Lower lobe of right lung (tissue), 2 donors: ENCODE data around the gene MANF. TPM values are rescaled to one million over a fixed set of nuclear protein-coding genes. Genes with fewer than 3 reads are reported as not detected.

Experiments used
- ATAC-seq, 2 donors: fragments of 200-7000 bp; cut with Tn5 transposase; one replicate each; pipeline ENCODE4 v1.9.1; 2020 to 2022; ENCODE audit warnings: mild to moderate bottlenecking in 2 of 2, moderate library complexity in 2 of 2
- DNase-seq: peaks from one replicate; pipeline ENCODE4 v3.0.0-alpha.2; 2020
- H3K27ac ChIP-seq: fragments of 200-600 bp; one replicate; pipeline ENCODE4 v1.8.0; 2022
- H3K27me3 ChIP-seq: fragments of 200-600 bp; one replicate; pipeline ENCODE4 v1.8.0; 2022; ENCODE audit warnings: low read depth
- H3K36me3 ChIP-seq: fragments of 200-600 bp; one replicate; pipeline ENCODE4 v1.8.0; 2022; ENCODE audit warnings: mild to moderate bottlenecking
- H3K4me1 ChIP-seq: fragments of 200-600 bp; one replicate; pipeline ENCODE4 v1.8.0; 2022
- H3K4me3 ChIP-seq: fragments of 200-600 bp; one replicate; pipeline ENCODE4 v1.8.0; 2022; ENCODE audit warnings: mild to moderate bottlenecking
- H3K9me3 ChIP-seq: fragments of 200-600 bp; one replicate; pipeline ENCODE4 v1.8.0; 2022
- intact Hi-C: fragments of 100-400 bp; cut with DNase I; formaldehyde crosslinking; loops from one replicate; pipeline ENCODE4 v1.11.0; 2022
- total RNA-seq: library from RNA; stranded (reverse); fragmentation: NEBNext Ultra II Directional; extraction: Animal tissue kit (Norgen Biotek cat#: 25700); gene quantifications from one replicate; pipeline ENCODE4 v1.2.1, GENCODE V29; 2021
- TF ChIP-seq, protein P1 (sequence below): fragments of 200-600 bp; IDR thresholded peaks from one replicate; pipeline ENCODE4 v1.8.0; 2022; ENCODE audit warnings: antibody characterized with exemption, mild to moderate bottlenecking
- donor health status: DM: no; HTN: yes; CAD: no; lungs with severe emphysema.

MANF gene
- total RNA-seq, 1 donor from 2014 or later: 59.8 TPM

GRCh38 chr3:51426921-51427320 is 41.8 kb downstream of the MANF start:
- intact Hi-C loops: no loop called here
- Histone ChIP-seq H3K27me3 (no peaks in the 10 kb centered on the region), H3K4me3 (no peak overlapping the region), H3K9me3 (no peaks in the 10 kb centered on the region), H3K36me3 (peaks cover 87% of the 10 kb centered on the region), H3K4me1 (no peaks in the 10 kb centered on the region), H3K27ac (no peak overlapping the region)
- TF ChIP-seq, protein P1, sequence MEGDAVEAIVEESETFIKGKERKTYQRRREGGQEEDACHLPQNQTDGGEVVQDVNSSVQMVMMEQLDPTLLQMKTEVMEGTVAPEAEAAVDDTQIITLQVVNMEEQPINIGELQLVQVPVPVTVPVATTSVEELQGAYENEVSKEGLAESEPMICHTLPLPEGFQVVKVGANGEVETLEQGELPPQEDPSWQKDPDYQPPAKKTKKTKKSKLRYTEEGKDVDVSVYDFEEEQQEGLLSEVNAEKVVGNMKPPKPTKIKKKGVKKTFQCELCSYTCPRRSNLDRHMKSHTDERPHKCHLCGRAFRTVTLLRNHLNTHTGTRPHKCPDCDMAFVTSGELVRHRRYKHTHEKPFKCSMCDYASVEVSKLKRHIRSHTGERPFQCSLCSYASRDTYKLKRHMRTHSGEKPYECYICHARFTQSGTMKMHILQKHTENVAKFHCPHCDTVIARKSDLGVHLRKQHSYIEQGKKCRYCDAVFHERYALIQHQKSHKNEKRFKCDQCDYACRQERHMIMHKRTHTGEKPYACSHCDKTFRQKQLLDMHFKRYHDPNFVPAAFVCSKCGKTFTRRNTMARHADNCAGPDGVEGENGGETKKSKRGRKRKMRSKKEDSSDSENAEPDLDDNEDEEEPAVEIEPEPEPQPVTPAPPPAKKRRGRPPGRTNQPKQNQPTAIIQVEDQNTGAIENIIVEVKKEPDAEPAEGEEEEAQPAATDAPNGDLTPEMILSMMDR: no peak
- DNase-seq (no peak), ATAC-seq (no peak)

- H3K27ac ChIP-seq: no peak overlapping the region
- H3K4me3 ChIP-seq: no peak overlapping the region
- TF ChIP-seq, protein P1: no peak
- DNase-seq (no peak), ATAC-seq (peak; percentile 41 to 48)
- no peaks in the 10 kb centered on the region for H3K9me3 ChIP-seq
- intact Hi-C loops: no loop called here
- H3K36me3 ChIP-seq: peaks cover 89% of the 10 kb centered on the region
- no peaks in the 10 kb centered on the region for H3K4me1 ChIP-seq
- H3K27me3 ChIP-seq: no peaks in the 10 kb centered on the region
These were observed 44.0 kb downstream of the MANF start for GRCh38 chr3:51429138-51429537.

DNA sequence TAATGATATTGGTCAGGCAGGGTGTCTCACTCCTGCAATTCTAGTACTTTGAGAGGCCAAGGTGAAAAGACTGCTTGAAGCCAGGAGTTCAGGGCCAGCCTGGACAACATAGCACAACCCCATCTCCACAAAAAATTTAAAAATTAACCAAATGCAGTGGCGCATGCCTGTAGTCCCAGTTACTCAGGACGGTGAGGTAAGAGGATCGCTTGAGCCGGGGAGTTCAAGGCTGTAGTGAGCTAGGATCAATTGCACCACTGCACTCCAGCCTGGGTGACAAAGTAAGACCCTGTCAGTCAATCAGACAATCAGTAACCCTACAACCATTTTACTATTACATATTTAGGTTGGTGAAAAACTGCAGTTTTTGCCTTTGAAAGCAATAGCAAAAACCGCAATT is 49.0 kb downstream of the MANF start:
- H3K27ac ChIP-seq: no peak overlapping the region
- TF ChIP-seq, protein P1: no peak
- H3K9me3 ChIP-seq: no peaks in the 10 kb centered on the region
- DNase-seq (no peak), ATAC-seq (no peak)
- intact Hi-C loops: no loop called here
- no peaks in the 10 kb centered on the region for H3K4me1 ChIP-seq
- H3K4me3 ChIP-seq: no peak overlapping the region
- H3K27me3 ChIP-seq: no peaks in the 10 kb centered on the region
- H3K36me3 ChIP-seq: peaks cover 78% of the 10 kb centered on the region

DNA sequence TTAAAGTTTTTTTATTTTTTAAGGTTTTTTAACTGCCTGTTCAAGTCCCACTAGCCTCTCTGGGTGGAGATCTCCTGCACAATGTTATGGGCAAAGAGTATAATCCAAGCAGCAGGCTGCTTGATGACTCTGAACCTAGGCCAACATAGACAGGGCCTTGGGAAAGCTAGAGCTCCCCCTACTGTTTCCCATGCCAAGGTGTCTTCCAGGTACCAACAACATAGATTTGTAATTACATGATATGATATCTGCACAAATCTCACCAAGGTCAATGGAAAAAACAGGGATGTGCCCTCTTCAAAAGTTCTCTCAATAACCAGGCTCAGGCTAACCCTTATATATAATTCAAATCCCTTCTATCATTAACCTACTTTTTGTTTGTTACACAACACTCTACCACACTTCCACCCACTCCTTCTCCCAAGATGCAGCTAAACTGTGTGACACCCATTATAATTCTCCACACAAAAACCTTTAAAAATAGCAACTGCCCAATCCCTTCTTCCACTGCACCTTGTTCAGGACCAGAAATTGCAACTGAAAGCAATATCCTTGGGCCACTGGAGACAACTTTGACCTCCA is 49.7 kb downstream of the MANF start:
- H3K9me3 ChIP-seq: no peaks in the 10 kb centered on the region
- intact Hi-C loops: no loop called here
- H3K27ac ChIP-seq: no peak overlapping the region
- H3K4me1 ChIP-seq: no peaks in the 10 kb centered on the region
- ATAC-seq (peak; percentile 91 to 92), DNase-seq (no peak)
- TF ChIP-seq, protein P1: peak; percentile 71
- H3K4me3 ChIP-seq: no peak overlapping the region
- no peaks in the 10 kb centered on the region for H3K27me3 ChIP-seq
- peaks cover 78% of the 10 kb centered on the region for H3K36me3 ChIP-seq

DNA sequence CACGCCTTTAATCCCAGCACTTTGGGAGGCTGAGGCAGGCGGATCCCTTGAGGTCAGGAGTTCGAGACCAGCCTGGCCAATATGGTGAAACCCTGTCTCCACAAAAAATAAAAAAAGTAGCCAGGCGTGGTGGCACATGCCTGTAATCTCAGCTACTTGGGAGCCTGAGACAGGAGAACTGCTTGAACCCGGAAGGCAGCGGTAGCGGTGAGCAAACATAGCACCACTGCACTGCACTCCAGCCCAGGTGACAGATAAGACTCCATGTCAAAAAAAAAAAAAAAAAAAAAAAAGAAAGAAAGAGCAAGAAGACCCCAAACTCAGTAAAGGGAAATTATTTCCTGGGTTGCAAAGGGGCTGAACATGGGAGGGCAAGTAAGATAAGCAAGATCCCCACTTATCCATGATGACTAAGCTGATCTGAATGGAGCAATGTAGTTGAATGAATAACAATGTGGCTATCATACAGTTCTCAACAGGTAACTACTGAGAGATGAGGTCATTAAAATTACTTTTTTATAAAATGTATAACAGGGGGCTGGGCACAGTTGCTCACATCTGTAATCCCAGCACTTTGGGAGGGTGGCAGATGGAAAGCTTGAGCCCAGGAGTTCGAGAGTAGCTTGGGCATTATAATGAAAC is 52.0 kb downstream of the MANF start:
- no peak for DNase-seq
- Histone ChIP-seq H3K27me3 (no peaks in the 10 kb centered on the region), H3K36me3 (peaks cover 78% of the 10 kb centered on the region), H3K4me1 (no peaks in the 10 kb centered on the region), H3K27ac (no peak overlapping the region), H3K9me3 (no peaks in the 10 kb centered on the region), H3K4me3 (no peak overlapping the region)
- ATAC-seq: peak in 1 of 2 donors; percentile 56
- intact Hi-C loops: no loop called here
- TF ChIP-seq, protein P1: no peak

Other genes starting within 250 kb of the MANF start
- 24.3 TPM for gene RBM15B, start 6.0 kb downstream of the MANF start, total RNA-seq
- 22.4 TPM for gene DCAF1, start 114.7 kb downstream of the MANF start, total RNA-seq
- 21.4 TPM for gene RAD54L2, start 153.4 kb downstream of the MANF start, total RNA-seq